OCI-LY3 (cell line): ENCODE results near the gene SPATA46.

Experiments
- H2AFZ ChIP-seq: fragments of 200-600, 300-600 bp; shearing (Covaris generic); 2 replicates; pipeline ENCODE4 v1.6.0; 2014; ENCODE audit warnings: antibody characterized with exemption, low read depth, low read length
- H3K27ac ChIP-seq: fragments of 200-600, 300-600 bp; sonication (generic); 2 replicates; pipeline ENCODE4 v1.5.1; 2014; ENCODE audit warnings: mild to moderate bottlenecking, low read length, moderate library complexity, mixed read lengths
- H3K27me3 ChIP-seq: fragments of 200-600, 300-600 bp; sonication (generic); 2 replicates; pipeline ENCODE4 v1.6.1; 2014; ENCODE audit warnings: low read depth, low read length, mixed read lengths
- H3K36me3 ChIP-seq: fragments of 200-600, 300-600 bp; sonication (generic); replicated peaks from 2 replicates; pipeline ENCODE3; 2014; ENCODE audit warnings: low read depth, low read length, mixed read lengths
- H3K4me1 ChIP-seq: fragments of 300-600, 200-600 bp; sonication (generic); 2 replicates; pipeline ENCODE4 v1.6.1; 2014; ENCODE audit warnings: low read length, mixed read lengths
- H3K4me2 ChIP-seq: fragments of 200-600, 300-600 bp; sonication (generic); 2 replicates; pipeline ENCODE4 v1.6.1; 2014; ENCODE audit warnings: low read length, mixed read lengths
- H3K4me3 ChIP-seq: fragments of 300-600, 200-600 bp; sonication (generic); 2 replicates; pipeline ENCODE4 v1.5.1; 2014; ENCODE audit warnings: antibody characterized with exemption, mild to moderate bottlenecking, low read length, moderate library complexity
- H3K79me2 ChIP-seq: fragments of 300-600, 200-600 bp; shearing (Covaris generic); 2 replicates; pipeline ENCODE4 v1.6.1; 2014; ENCODE audit warnings: mild to moderate bottlenecking, low read length, mixed read lengths
- H3K9ac ChIP-seq: fragments of 300-600, 200-600 bp; shearing (Covaris generic); 2 replicates; pipeline ENCODE4 v1.6.0; 2014; ENCODE audit warnings: mild to moderate bottlenecking, low read length, moderate library complexity
- H3K9me3 ChIP-seq: fragments of 200-600, 300-600 bp; shearing (Covaris generic); 2 replicates; pipeline ENCODE4 v1.6.1; 2014; ENCODE audit warnings: low read length, mixed read lengths; ENCODE audit not compliant: insufficient read depth
- H4K20me1 ChIP-seq: fragments of 200-600, 300-600 bp; sonication (generic); 2 replicates; pipeline ENCODE4 v1.6.1; 2016; ENCODE audit warnings: low read length, mixed read lengths; ENCODE audit not compliant: insufficient read depth
- EZH2phosphoT487 ChIP-seq: fragments of 200-600 bp; shearing (Covaris generic); IDR thresholded peaks from 2 replicates; pipeline ENCODE4 v1.6.1; 2018; ENCODE audit warnings: antibody characterized with exemption, mixed run types, low read depth
- TF ChIP-seq, protein P1 (sequence below): fragments of 200-600, 300-600 bp; sonication (generic); IDR thresholded peaks from 2 replicates; pipeline ENCODE4 v1.5.1; 2014; ENCODE audit warnings: antibody characterized with exemption, low read length, low read depth

Gene SPATA46

DNA sequence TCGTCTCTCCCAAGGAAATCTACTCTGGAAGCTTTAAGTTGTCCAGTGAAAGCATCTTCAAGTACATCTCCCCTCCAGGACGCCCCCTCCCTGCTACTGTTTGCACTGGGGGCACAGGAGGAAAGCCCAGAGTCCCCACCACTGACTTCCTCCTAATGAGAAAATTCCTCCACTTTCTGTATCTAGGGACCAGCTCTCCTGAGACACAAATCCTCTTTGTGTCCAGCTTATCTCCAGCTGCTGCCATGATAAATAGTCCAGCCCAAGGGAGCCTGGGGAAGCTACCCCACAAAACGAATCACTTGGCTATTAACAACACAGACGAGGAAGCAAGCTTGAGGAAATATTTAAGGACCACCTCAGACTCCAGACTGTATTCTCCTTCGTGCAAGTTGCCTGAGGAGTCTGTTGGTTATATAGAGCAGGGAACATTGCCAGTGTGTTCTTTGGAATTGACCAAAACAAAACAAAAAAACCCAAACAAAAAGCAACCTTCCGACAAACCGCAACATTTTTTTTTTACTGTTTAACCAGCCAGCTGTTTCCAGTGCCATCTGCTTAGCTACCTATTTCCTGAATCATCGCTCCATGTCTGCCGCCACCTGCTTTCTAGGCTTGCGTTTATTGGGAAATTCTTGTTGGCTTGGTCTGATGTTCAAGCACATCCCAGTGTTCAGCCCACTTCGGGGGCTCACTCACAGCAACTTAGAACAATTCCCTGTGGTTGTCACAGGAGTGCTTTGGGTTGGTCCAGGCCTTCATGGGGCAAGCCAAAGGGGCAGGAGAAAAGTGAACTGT is 12.6 kb upstream of the SPATA46 start:
- no peak overlapping the region for H3K4me3 ChIP-seq
- H3K4me2 ChIP-seq: peak overlapping the region; percentile 15; the same call in 1 of the 2 replicates
- peaks cover 8% of the 10 kb centered on the region for H3K4me1 ChIP-seq
- H3K9me3 ChIP-seq: no peaks in the 10 kb centered on the region
- TF ChIP-seq EZH2phosphoT487: no peak
- TF ChIP-seq, protein P1, sequence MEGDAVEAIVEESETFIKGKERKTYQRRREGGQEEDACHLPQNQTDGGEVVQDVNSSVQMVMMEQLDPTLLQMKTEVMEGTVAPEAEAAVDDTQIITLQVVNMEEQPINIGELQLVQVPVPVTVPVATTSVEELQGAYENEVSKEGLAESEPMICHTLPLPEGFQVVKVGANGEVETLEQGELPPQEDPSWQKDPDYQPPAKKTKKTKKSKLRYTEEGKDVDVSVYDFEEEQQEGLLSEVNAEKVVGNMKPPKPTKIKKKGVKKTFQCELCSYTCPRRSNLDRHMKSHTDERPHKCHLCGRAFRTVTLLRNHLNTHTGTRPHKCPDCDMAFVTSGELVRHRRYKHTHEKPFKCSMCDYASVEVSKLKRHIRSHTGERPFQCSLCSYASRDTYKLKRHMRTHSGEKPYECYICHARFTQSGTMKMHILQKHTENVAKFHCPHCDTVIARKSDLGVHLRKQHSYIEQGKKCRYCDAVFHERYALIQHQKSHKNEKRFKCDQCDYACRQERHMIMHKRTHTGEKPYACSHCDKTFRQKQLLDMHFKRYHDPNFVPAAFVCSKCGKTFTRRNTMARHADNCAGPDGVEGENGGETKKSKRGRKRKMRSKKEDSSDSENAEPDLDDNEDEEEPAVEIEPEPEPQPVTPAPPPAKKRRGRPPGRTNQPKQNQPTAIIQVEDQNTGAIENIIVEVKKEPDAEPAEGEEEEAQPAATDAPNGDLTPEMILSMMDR: no peak
- no peak overlapping the region for H3K27ac ChIP-seq
- no peaks in the 10 kb centered on the region for H3K36me3 ChIP-seq
- no peaks in the 10 kb centered on the region for H3K79me2 ChIP-seq
- no peak overlapping the region for H3K9ac ChIP-seq
- peaks cover 56% of the 10 kb centered on the region for H3K27me3 ChIP-seq
- no peak overlapping the region for H2AFZ ChIP-seq
- no peaks in the 10 kb centered on the region; the same call in 1 of the 2 replicates for H4K20me1 ChIP-seq

GRCh38 chr1:162388615-162389014 is 12.0 kb upstream of the SPATA46 start:
- peaks cover 8% of the 10 kb centered on the region for H3K4me1 ChIP-seq
- H2AFZ ChIP-seq: no peak overlapping the region
- TF ChIP-seq EZH2phosphoT487: no peak
- TF ChIP-seq, protein P1: no peak
- no peak overlapping the region for H3K4me3 ChIP-seq
- no peak overlapping the region for H3K9ac ChIP-seq
- no peak overlapping the region for H3K27ac ChIP-seq
- no peaks in the 10 kb centered on the region for H3K9me3 ChIP-seq
- no peaks in the 10 kb centered on the region; the same call in 1 of the 2 replicates for H4K20me1 ChIP-seq
- no peak overlapping the region for H3K4me2 ChIP-seq
- no peaks in the 10 kb centered on the region for H3K36me3 ChIP-seq
- peaks cover 56% of the 10 kb centered on the region for H3K27me3 ChIP-seq
- H3K79me2 ChIP-seq: no peaks in the 10 kb centered on the region

DNA sequence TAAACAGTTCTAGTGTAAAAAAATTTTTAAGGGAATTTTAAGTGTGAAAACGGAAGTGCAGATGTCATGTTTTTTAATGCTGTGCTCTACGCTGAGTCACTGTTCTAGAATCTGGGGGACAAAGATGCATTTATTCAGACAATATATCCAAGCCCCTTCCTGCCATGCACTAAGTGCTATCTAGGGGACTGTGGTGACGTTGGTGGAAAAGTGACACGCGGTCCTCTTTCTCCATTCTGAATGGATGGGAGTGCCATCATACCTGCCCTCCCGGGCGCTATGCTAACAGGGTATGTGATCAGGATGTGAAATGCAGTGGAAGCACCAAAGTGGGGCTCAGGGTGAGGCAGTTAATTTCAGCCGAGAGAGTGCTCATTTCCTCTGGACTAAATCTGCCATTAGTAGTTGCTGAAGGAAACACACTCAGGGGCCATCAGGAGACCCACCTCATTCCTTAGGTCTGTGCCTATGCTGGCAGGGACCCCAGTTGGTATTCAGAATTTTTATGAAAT is 11.5 kb upstream of the SPATA46 start:
- Histone ChIP-seq H3K9me3 (no peaks in the 10 kb centered on the region), H4K20me1 (no peaks in the 10 kb centered on the region; the same call in 1 of the 2 replicates), H3K4me3 (no peak overlapping the region), H3K36me3 (no peaks in the 10 kb centered on the region), H3K4me1 (peaks cover 8% of the 10 kb centered on the region), H2AFZ (no peak overlapping the region), H3K4me2 (no peak overlapping the region), H3K79me2 (no peaks in the 10 kb centered on the region), H3K9ac (no peak overlapping the region), H3K27me3 (peaks cover 56% of the 10 kb centered on the region), H3K27ac (no peak overlapping the region)
- no peak for TF ChIP-seq EZH2phosphoT487
- TF ChIP-seq, protein P1: no peak

- H3K4me2 ChIP-seq: no peak overlapping the region
- H3K4me3 ChIP-seq: no peak overlapping the region
- TF ChIP-seq, protein P1: no peak
- peaks cover 8% of the 10 kb centered on the region for H3K4me1 ChIP-seq
- H3K36me3 ChIP-seq: no peaks in the 10 kb centered on the region
- H3K27me3 ChIP-seq: peaks cover 56% of the 10 kb centered on the region
- no peaks in the 10 kb centered on the region; the same call in 1 of the 2 replicates for H4K20me1 ChIP-seq
- no peaks in the 10 kb centered on the region for H3K9me3 ChIP-seq
- no peak overlapping the region for H3K27ac ChIP-seq
- H2AFZ ChIP-seq: no peak overlapping the region
- no peak overlapping the region for H3K9ac ChIP-seq
- H3K79me2 ChIP-seq: no peaks in the 10 kb centered on the region
These were observed 10.8 kb upstream of the SPATA46 start for GRCh38 chr1:162387226-162388082.
